Pancreas (tissue), 10 donors: Measurements from ENCODE around the gene ACADVL. TPM values are rescaled to one million over a fixed set of nuclear protein-coding genes. Genes with fewer than 3 reads are reported as not detected.

Experiments used
- ATAC-seq, 4 donors: fragments of 200-7000 bp; cut with Tn5 transposase; one replicate each; pipeline versions ENCODE4 v1.8.0 to v1.9.1; 2020; ENCODE audit warnings: mild to moderate bottlenecking in 4 of 4, moderate library complexity in 4 of 4
- DNase-seq, 6 donors: peaks; one replicate each; pipeline ENCODE4 v3.0.0-alpha.2; 2020
- FAIRE-seq: peaks from 2 replicates; lab custom pipeline; 2012; peaks lifted over from hg19 to GRCh38; lab: Jason Lieb, UNC
- H3K27ac ChIP-seq, 4 donors: fragments of 200-600 bp; sonication (generic); 1 replicate in 3 of 4; 2 replicates in 1 of 4; pipeline versions ENCODE4 v1.5.0 to v1.8.0; 2020
- H3K27me3 ChIP-seq, 4 donors: fragments of 200-600 bp; one replicate each; pipeline ENCODE4 v1.8.0; 2021
- H3K36me3 ChIP-seq, 3 donors: fragments of 200-600 bp; sonication (generic) in 1 of 3; one replicate each; pipeline versions ENCODE4 v1.5.0 to v1.8.0; 2020 to 2021
- H3K4me1 ChIP-seq, 3 donors: fragments of 200-600 bp; one replicate each; pipeline ENCODE4 v1.8.0; 2021
- H3K4me3 ChIP-seq, 4 donors: fragments of 200-600 bp; sonication (generic) in 2 of 4; one replicate each; pipeline versions ENCODE4 v1.5.0 to v1.8.0; 2020 to 2021
- H3K9me3 ChIP-seq, 4 donors: fragments of 200-600 bp; one replicate each; pipeline ENCODE4 v1.8.0; 2021
- WGBS, 2 donors: extraction: QIAGEN DNeasy Blood & Tissue Kit; methylation state at CpG; one replicate each; pipeline ENCODE4 v1.1.7; 2013; 5-methylcytosine and 5-hydroxymethylcytosine counted together
- intact Hi-C, 3 donors: fragments of 100-400 bp; cut with DNase I; formaldehyde crosslinking; loops; one replicate each; pipeline versions ENCODE4 v1.11.1 to v1.14.2; 2022
- polyA plus RNA-seq, 2 donors: library from polyadenylated mRNA; stranded (reverse); fragments of 200-250 nt; gene quantifications; one replicate each; pipeline ENCODE4 v1.2.3, GENCODE V29; 2013
- total RNA-seq, 6 donors: library from RNA; stranded (reverse); fragmentation: NEBNext Ultra II Directional in 4 of 6; extraction: Animal tissue kit (Norgen Biotek cat#: 25700) in 4 of 6; gene quantifications; one replicate each; pipeline versions ENCODE4 v1.2.1 to v1.2.4, GENCODE V29; 2021 to 2023
- TF ChIP-seq, protein P1 (sequence below), 4 donors: fragments of 200-600 bp; sonication (generic) in 3 of 4; IDR thresholded peaks; one replicate each; pipeline versions ENCODE4 v1.5.0 to v1.8.0; 2021; ENCODE audit warnings: antibody characterized with exemption in 4 of 4
- donor health status: healthy with polysubstance abuse.
- donor health status: DM: no; HTN: no; CAD: no; lungs with moderate emphysema.
- donor health status: DM: no; HTN: no; CAD: no.
- donor health status: control.
- donor health status: control.
- donor health status: Bipolar disorder and iron deficiency.
- donor health status: DM: yes; HTN: yes; CAD: no.
- donor health status: DM: no; HTN: no; CAD: no.
- donor health status: DM: no; HTN: no; CAD: no.
- donor health status: DM: yes; HTN: yes; CAD: no.

Gene ACADVL
- total and polyA plus RNA-seq, 8 donors: 447 to 3,251 (median 629) TPM

DNA sequence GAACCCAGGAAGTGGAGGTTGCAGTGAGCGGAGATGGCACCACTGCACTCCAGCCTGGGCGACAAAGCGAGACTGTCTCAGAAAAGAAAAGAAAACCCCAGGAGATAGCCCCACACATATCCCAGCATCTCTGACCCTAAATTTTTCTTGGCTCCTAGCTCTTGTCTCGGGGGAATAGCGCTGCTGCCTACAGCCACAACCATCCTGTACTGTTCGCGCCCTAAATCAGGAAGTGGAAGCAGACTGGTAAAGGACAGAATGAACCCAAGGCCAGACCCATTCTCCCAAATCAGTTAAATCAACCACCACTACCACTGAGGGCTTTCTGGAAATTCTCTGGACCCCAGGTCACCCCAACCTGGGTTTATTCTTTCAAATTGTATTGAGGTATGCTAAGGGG is 30.1 kb downstream of the ACADVL start:
- no peak for FAIRE-seq
- 83 to 86% methylated on average over 7 of the region's 7 CpGs for WGBS, 2 donors
- Histone ChIP-seq H3K4me1 (peaks cover 8 to 27% (median 11%) of the 10 kb centered on the region in 3 donors), H3K9me3 (no peaks in the 10 kb centered on the region), H3K27ac (peak overlapping the region in 1 of 4 donors; percentile 12), H3K4me3 (peak overlapping the region in 3 of 4 donors; percentile 86 to 97 (median 95)), H3K27me3 (no peaks in the 10 kb centered on the region), H3K36me3 (peaks cover 0 to 7% (median 0%) of the 10 kb centered on the region in 3 donors)
- TF ChIP-seq, protein P1, sequence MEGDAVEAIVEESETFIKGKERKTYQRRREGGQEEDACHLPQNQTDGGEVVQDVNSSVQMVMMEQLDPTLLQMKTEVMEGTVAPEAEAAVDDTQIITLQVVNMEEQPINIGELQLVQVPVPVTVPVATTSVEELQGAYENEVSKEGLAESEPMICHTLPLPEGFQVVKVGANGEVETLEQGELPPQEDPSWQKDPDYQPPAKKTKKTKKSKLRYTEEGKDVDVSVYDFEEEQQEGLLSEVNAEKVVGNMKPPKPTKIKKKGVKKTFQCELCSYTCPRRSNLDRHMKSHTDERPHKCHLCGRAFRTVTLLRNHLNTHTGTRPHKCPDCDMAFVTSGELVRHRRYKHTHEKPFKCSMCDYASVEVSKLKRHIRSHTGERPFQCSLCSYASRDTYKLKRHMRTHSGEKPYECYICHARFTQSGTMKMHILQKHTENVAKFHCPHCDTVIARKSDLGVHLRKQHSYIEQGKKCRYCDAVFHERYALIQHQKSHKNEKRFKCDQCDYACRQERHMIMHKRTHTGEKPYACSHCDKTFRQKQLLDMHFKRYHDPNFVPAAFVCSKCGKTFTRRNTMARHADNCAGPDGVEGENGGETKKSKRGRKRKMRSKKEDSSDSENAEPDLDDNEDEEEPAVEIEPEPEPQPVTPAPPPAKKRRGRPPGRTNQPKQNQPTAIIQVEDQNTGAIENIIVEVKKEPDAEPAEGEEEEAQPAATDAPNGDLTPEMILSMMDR (IDR thresholded peaks at IDR 0.05): no peak
- intact Hi-C loops: no loop called here
- ATAC-seq: no peak
- DNase-seq: no peak

GRCh38 chr17:7250695-7251627 is 31.2 kb downstream of the ACADVL start:
- Histone ChIP-seq H3K4me1 (peaks cover 8 to 27% (median 11%) of the 10 kb centered on the region in 3 donors), H3K27ac (peak overlapping the region; percentile 99 to 100 (median 100))

GRCh38 chr17:7251661-7252175 is 32.0 kb downstream of the ACADVL start, which contains the start of gene CTDNEP1:
TSS of gene CTDNEP1 (minus strand) at chr17:7251734. CDS start at chr17:7251296, 438 bp downstream.
- no peaks in the 10 kb centered on the region for H3K27me3 ChIP-seq
- H3K4me3 ChIP-seq: peak within 1 kb of the TSS; percentile 86 to 97 (median 90)
- TF ChIP-seq, protein P1 (IDR thresholded peaks at IDR 0.05): no peak
- WGBS, 2 donors: 0 to 1% methylated on average over 25 to 41 of the region's 41 CpGs
- DNase-seq: peak; percentile 98 to 100 (median 98)
- H3K4me1 ChIP-seq: peaks cover 8 to 27% (median 11%) of the 10 kb centered on the region in 3 donors
- no peaks in the 10 kb centered on the region for H3K9me3 ChIP-seq
- peaks cover 0 to 15% (median 6%) of the 10 kb centered on the region in 3 donors for H3K36me3 ChIP-seq
- intact Hi-C loops: no loop called here
- H3K27ac ChIP-seq: peak within 1 kb of the TSS; percentile 99 to 100 (median 100)
- FAIRE-seq: peak; percentile 97
- ATAC-seq: peak; percentile 87 to 93 (median 90)

More at GRCh38 chr17:7250695-7251627, 31.2 kb downstream of the ACADVL start:
- DNase-seq (peak in 4 of 6 donors; percentile 50 to 88 (median 69)), ATAC-seq (peak in 1 of 4 donors; percentile 1), FAIRE-seq (no peak)
- peak overlapping the region; percentile 86 to 97 (median 90) for H3K4me3 ChIP-seq
- TF ChIP-seq, protein P1 (IDR thresholded peaks at IDR 0.05): no peak
- no peaks in the 10 kb centered on the region for H3K27me3 ChIP-seq
- WGBS, 2 donors: 1 to 2% methylated on average over 45 to 55 of the region's 55 CpGs
- intact Hi-C loops: no loop called here
- H3K36me3 ChIP-seq: peaks cover 0 to 15% (median 1%) of the 10 kb centered on the region in 3 donors
- no peaks in the 10 kb centered on the region for H3K9me3 ChIP-seq

DNA sequence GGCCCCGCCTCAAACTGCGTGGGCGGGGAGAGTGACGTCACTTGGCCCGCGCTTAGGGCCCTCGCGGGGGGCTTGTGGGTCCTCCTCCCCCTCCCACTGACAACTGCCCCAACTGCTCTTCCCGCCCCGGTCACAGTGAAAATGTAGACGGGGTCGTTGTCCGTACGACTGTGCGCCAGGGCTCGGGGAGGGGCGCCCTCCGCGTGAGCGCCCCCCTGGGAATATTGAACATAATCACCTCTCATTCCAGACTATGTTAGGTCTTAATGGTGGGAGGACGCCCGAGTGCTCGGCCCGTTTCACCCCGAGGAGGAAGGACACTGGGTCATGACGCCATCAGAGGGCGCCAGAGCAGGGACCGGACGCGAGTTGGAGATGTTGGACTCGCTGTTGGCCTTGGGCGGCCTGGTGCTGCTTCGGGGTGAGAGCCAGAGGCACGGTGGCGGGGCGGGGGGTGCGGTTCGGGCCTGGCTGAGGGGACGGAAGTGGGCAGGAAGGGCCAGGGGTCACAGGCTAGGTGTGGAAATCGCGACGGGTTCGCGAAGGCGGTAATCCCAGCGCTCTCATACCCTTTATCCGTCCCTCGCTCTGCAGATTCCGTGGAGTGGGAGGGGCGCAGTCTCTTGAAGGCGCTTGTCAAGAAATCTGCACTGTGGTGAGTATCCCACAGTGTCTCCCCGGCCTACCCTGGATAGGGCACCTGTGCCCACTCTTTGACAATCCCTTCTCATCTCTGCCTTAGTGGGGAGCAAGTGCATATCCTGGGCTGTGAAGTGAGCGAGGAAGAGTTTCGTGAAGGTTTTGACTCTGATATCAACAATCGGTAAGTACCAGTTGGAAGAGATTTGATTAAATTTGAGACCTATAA is 32.7 kb downstream of the ACADVL start, which contains the start of gene ELP5:
Gene ELP5 (plus strand): TSS at position 40 of the 868 bp plus-strand sequence. CDS start 336 bp downstream, at position 376.
- Histone ChIP-seq H3K4me1 (peaks cover 8 to 27% (median 11%) of the 10 kb centered on the region in 3 donors), H3K4me3 (peak within 1 kb of the TSS; percentile 86 to 97 (median 90)), H3K36me3 (peaks cover 0 to 20% (median 6%) of the 10 kb centered on the region in 3 donors), H3K27ac (peak within 1 kb of the TSS; percentile 99 to 100 (median 100)), H3K9me3 (no peaks in the 10 kb centered on the region), H3K27me3 (no peaks in the 10 kb centered on the region)
- 1% methylated on average over 48 to 55 of the region's 55 CpGs for WGBS, 2 donors
- intact Hi-C loops: no loop called here
- peak; percentile 93 to 98 (median 94) for DNase-seq
- no peak for FAIRE-seq
- TF ChIP-seq, protein P1 (IDR thresholded peaks at IDR 0.05): no peak
- peak; percentile 75 to 84 (median 80) for ATAC-seq
